Measurements from ENCODE around the gene MAGEA10. TPM values are rescaled to one million over a fixed set of nuclear protein-coding genes. Genes with fewer than 3 reads are reported as not detected.

The MAGEA10 gene
- polyA plus RNA-seq, 1 experiment = not detected

DNA sequence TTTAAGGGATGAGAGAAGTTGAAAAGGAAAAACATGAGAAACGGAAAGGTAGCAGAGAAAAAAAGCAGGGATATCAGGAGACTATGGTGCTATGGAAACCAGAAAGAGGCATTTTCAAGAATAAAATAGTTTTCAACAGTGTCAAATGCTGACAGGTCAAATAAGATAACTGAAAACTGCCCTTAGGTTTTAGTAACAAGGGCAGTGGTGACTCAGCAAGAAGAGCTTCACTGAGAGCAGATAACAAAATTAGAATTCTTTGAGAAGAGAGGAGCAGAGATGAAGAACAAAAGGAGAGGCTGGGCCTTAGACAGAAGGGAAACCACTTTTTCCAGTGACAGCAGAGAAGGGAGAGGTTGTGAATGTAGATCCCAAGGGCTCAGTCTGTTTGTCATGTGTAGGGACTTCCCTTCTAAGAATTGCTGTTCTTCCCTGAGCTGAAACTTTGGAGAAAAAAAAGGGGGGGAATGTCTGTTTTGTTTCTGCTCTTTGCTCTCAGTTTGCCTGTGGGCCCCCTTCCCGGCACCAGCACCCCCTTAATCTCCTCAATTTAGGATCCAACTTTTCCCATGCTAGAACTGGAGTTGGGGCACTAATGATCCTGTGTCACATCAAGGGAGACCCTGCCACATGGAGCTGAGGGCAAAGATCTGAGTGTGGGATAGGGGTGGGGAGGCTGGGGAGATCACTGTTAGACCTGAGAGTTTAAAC lies 26.8 kb upstream of the MAGEA10 start:
- POLR2A ChIA-PET = no interaction called here
- CTCF ChIA-PET = no interaction called here
- TF ChIP-seq, protein P1, sequence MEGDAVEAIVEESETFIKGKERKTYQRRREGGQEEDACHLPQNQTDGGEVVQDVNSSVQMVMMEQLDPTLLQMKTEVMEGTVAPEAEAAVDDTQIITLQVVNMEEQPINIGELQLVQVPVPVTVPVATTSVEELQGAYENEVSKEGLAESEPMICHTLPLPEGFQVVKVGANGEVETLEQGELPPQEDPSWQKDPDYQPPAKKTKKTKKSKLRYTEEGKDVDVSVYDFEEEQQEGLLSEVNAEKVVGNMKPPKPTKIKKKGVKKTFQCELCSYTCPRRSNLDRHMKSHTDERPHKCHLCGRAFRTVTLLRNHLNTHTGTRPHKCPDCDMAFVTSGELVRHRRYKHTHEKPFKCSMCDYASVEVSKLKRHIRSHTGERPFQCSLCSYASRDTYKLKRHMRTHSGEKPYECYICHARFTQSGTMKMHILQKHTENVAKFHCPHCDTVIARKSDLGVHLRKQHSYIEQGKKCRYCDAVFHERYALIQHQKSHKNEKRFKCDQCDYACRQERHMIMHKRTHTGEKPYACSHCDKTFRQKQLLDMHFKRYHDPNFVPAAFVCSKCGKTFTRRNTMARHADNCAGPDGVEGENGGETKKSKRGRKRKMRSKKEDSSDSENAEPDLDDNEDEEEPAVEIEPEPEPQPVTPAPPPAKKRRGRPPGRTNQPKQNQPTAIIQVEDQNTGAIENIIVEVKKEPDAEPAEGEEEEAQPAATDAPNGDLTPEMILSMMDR (IDR thresholded peaks at IDR 0.05; ENCODE audit: insufficient read depth, low read depth, low read length) = no peak
- Histone ChIP-seq H3K4me3 (ENCODE audit: low read depth, low read length) (no peak overlapping the region), H3K27me3 (ENCODE audit: control insufficient read depth, insufficient read depth, low read length) (no peaks in the 10 kb centered on the region), H3K36me3 (ENCODE audit: control insufficient read depth, insufficient read depth, low read length) (no peaks in the 10 kb centered on the region)
- no peak for DNase-seq (ENCODE audit: low read depth)

DNA sequence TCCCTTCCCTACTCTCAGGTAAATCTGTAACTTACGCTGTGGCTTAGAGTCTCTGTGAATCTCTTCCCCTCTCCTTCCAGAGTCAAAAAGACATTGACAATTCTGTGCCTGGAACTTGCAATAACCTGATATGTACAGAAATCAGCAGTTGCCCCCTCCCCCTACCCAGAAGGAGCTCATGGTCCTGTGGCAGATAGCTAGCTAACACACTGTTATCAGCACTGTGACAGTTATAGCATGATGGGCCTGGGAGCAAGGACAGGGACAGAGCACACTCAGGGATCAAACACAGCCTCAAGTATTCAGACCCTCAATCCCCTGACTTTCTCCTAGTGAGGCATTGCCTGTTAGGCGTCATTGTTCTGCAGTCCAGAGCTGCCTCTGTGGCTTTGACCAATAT lies 18.7 kb upstream of the MAGEA10 start:
- ChIA-PET CTCF (no interaction called here), POLR2A (no interaction called here)
- H3K27me3 ChIP-seq (ENCODE audit: control insufficient read depth, insufficient read depth, low read length) = no peaks in the 10 kb centered on the region
- no peak for DNase-seq (ENCODE audit: low read depth)
- H3K36me3 ChIP-seq (ENCODE audit: control insufficient read depth, insufficient read depth, low read length) = no peaks in the 10 kb centered on the region
- no peak overlapping the region for H3K4me3 ChIP-seq (ENCODE audit: low read depth, low read length)
- TF ChIP-seq, protein P1 (IDR thresholded peaks at IDR 0.05; ENCODE audit: insufficient read depth, low read depth, low read length) = no peak

DNA sequence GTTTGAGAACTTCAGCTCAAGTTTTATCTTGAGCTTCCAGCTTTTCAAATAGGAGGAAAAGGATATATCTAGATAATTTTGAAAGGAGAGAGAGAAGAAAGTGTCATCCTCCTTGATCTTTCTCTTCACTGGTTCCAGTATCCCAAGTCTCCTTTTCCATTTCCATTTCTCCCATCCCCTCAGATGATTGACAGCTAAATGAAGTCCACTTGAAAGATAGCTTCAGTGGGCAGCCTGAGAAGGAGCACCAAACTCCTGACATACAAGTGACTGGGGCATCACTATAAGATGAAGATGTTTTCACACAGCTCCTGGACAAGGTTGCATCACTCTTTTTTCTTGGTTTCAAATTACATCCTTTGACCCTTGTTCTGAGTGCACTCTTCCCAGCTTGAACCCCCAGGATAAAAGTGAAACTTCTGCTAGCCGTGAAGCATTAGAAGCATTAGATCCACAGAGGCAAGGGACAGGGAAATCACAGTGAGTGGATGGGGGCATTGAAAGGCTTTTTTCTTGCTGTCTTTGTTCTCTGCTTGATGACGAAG lies 17.5 kb upstream of the MAGEA10 start:
- Histone ChIP-seq H3K36me3 (ENCODE audit: control insufficient read depth, insufficient read depth, low read length) (no peaks in the 10 kb centered on the region), H3K4me3 (ENCODE audit: low read depth, low read length) (no peak overlapping the region), H3K27me3 (ENCODE audit: control insufficient read depth, insufficient read depth, low read length) (no peaks in the 10 kb centered on the region)
- TF ChIP-seq, protein P1 (IDR thresholded peaks at IDR 0.05; ENCODE audit: insufficient read depth, low read depth, low read length) = no peak
- no peak for DNase-seq (ENCODE audit: low read depth)
- CTCF ChIA-PET = no interaction called here
- POLR2A ChIA-PET = no interaction called here

DNA sequence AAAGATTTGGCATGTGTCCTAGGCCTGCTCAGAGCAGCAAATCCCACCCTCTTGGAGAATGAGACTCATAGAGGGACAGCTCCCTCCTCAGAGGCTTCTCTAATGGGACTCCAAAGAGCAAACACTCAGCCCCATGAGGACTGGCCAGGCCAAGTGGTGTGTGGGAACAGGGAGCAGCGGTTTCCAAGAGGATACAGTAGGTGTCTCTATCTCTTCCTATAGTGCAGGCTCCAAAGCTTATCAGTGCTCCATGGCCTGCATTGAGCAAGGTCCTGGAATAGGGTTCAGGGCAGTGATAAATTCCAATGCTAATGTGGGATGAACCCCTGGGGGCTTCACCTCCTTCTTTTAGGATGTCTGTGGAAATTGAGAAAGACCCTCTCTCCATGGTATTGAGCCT lies 15.7 kb upstream of the MAGEA10 start:
- DNase-seq (ENCODE audit: low read depth) = no peak
- Histone ChIP-seq H3K4me3 (ENCODE audit: low read depth, low read length) (no peak overlapping the region), H3K27me3 (ENCODE audit: control insufficient read depth, insufficient read depth, low read length) (no peaks in the 10 kb centered on the region), H3K36me3 (ENCODE audit: control insufficient read depth, insufficient read depth, low read length) (no peaks in the 10 kb centered on the region)
- ChIA-PET CTCF (no interaction called here), POLR2A (no interaction called here)
- TF ChIP-seq, protein P1 (IDR thresholded peaks at IDR 0.05; ENCODE audit: insufficient read depth, low read depth, low read length) = no peak

DNA sequence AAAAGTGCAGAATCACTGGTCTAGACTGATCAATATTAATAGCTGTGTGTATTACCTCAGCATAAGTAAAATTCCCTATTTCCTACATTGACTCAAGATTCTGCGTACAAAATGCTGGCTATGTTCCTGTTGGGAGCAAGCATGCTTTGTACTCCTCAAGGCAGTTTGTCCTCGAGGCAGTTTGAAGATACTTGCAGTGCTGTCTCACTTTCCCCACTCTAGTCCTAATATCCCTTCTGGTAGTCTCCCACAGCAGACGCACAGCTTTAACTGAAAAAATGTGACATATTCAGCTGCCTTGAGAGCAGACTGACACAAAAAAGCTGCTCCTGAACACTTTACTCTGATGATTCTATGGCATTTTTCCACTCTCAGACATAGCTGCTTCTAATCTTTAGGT lies 12.9 kb upstream of the MAGEA10 start:
- CTCF ChIA-PET = no interaction called here
- POLR2A ChIA-PET = no interaction called here
- TF ChIP-seq, protein P1 (IDR thresholded peaks at IDR 0.05; ENCODE audit: insufficient read depth, low read depth, low read length) = no peak
- no peak for DNase-seq (ENCODE audit: low read depth)
- Histone ChIP-seq H3K4me3 (ENCODE audit: low read depth, low read length) (no peak overlapping the region), H3K36me3 (ENCODE audit: control insufficient read depth, insufficient read depth, low read length) (no peaks in the 10 kb centered on the region), H3K27me3 (ENCODE audit: control insufficient read depth, insufficient read depth, low read length) (no peaks in the 10 kb centered on the region)

Data from BJ (cell line).